CD4-positive, alpha-beta T cell treated with Interleukin-4 for 4 hours (primary cell): ENCODE data around the gene FAT2.
"Not testable (repeated sequence)": the region's sequence is repeated elsewhere in the genome, so short reads cannot be mapped to it uniquely, and the experiment has no call there.

ENCODE experiments used
- DNase-seq: peaks from one replicate; pipeline ENCODE4 v3.0.0-alpha.2; 2020

Gene FAT2

GRCh38 chr5:151580239-151580638 is 10.9 kb downstream of the FAT2 start:
- DNase-seq = no peak

GRCh38 chr5:151579146-151579545 is 12.0 kb downstream of the FAT2 start:
- not testable (repeated sequence) for DNase-seq

- DNase-seq = no peak
Measured at GRCh38 chr5:151578326-151579025, 12.7 kb downstream of the FAT2 start.

GRCh38 chr5:151577566-151577965 is 13.6 kb downstream of the FAT2 start:
- DNase-seq = no peak

GRCh38 chr5:151574444-151574996 is 16.6 kb downstream of the FAT2 start:
- no peak for DNase-seq

- DNase-seq = no peak
Measured at GRCh38 chr5:151572657-151573368, 18.3 kb downstream of the FAT2 start.

GRCh38 chr5:151571270-151572173 is 19.6 kb downstream of the FAT2 start:
- DNase-seq = no peak

- DNase-seq = no peak
Measured at GRCh38 chr5:151570512-151571269, 20.4 kb downstream of the FAT2 start.

GRCh38 chr5:151570058-151570457 is 21.1 kb downstream of the FAT2 start:
- DNase-seq = no peak

- DNase-seq = no peak
Measured at GRCh38 chr5:151569132-151570046, 21.7 kb downstream of the FAT2 start.

- no peak for DNase-seq
Measured at GRCh38 chr5:151568036-151568435, 23.1 kb downstream of the FAT2 start.

- no peak for DNase-seq
Measured at GRCh38 chr5:151565971-151566370, 25.2 kb downstream of the FAT2 start.

GRCh38 chr5:151562019-151562707 is 29.0 kb downstream of the FAT2 start:
- no peak for DNase-seq

GRCh38 chr5:151557951-151558350 is 33.2 kb downstream of the FAT2 start:
- DNase-seq = no peak

- DNase-seq = no peak
Measured at GRCh38 chr5:151557466-151557865, 33.7 kb downstream of the FAT2 start.

- no peak for DNase-seq
Measured at GRCh38 chr5:151556806-151557205, 34.3 kb downstream of the FAT2 start.

- DNase-seq = no peak
Measured at GRCh38 chr5:151555760-151556576, 35.2 kb downstream of the FAT2 start.

- DNase-seq = no peak
Measured at GRCh38 chr5:151553695-151554094, 37.4 kb downstream of the FAT2 start.

GRCh38 chr5:151553130-151553670 is 37.9 kb downstream of the FAT2 start:
- no peak for DNase-seq
